Measurements from ENCODE around the gene REEP1.
"Not testable (repeated sequence)": the region's sequence is repeated elsewhere in the genome, so short reads cannot be mapped to it uniquely, and the experiment has no call there.

The REEP1 gene

DNA sequence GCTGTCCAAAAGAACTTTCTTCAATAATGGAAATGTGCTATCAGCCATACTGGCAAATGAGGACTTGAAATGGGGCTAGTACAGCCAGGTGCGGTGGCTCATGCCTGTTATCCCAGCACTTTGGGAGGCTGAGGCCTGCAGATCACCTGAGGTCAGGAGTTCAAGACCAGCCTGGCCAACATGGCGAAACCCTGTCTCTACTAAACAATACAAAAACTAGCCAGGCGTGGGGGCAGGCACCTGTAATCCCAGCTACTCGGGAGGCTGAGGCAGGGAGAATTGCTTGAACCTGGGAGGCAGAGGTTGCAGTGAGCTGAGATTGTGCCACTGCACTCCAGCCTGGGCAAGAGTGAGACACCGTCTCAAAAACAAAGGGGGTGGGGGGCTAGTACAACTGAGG lies 92.6 kb downstream of the REEP1 start:
- H3K4me1 ChIP-seq (ENCODE audit: insufficient read depth, low read length); H3K36me3 ChIP-seq (ENCODE audit: insufficient read depth, low read length); H3K9ac ChIP-seq (ENCODE audit: low read depth, low read length); H3K9me3 ChIP-seq (ENCODE audit: control insufficient read depth, insufficient read depth, low read length): not testable (repeated sequence)

DNA sequence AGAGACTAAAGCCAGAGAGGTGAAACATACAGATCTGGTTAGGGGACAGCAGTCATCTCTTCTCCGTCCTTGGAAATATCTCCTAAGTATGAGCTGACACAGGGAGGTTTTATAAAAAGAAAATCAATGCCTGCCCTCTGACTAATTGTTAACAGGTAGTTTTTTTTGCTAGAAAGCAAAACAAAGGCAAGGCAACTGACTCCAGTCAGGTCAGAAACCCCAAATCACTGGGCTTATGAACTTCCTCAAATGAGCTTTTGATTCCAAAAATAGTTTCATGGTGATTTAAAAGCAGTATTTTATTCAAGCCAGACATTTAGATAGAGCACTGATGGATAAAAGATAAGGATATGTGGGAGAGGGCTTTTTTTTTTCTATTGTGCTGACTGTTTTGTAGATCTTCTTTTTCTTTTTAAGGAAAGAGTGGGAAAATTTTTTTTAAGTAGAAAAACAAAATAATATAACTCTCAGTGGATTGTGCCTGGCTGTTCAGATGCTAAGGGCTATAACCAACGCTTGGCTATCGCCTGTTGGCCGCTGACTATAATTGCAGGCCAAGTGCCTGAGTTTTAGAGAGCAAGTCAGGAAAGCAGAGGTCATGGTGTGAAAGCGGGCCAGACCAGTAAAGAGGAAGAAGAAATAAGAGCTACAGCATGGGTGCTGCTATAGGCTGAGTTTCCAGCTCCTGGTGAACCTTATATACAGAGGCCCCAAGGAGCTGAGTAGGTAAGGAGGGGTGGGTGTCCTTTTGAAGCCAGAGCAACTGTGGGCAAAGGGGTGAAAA lies 93.3 kb downstream of the REEP1 start:
- H3K36me3 ChIP-seq (ENCODE audit: insufficient read depth, low read length), result no peaks in the 10 kb centered on the region
- H3K9ac ChIP-seq (ENCODE audit: low read depth, low read length), result no peak overlapping the region

DNA sequence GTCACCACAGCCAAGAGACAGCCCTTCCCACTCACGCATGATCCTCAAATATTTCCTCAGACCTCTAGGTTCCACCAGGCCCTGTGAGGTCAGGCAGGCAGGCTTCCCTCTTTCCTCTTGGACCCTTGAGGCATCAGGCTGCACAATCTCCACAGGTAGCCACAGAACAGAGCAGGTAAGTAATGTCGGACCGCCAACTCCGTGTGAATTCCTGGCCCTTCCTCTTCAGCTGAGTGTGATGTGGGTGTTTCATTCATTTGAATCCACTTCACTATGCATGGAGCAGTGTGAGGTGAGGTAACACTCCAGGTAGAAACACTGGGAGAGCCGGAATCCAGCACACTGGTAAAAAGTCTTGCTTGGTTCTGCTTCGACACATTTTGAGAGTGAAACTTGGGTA lies 94.2 kb downstream of the REEP1 start:
- Histone ChIP-seq H3K36me3 (ENCODE audit: insufficient read depth, low read length) (no peaks in the 10 kb centered on the region), H3K9me3 (ENCODE audit: control insufficient read depth, insufficient read depth, low read length) (no peaks in the 10 kb centered on the region; the same call in 1 of the 2 replicates), H3K9ac (ENCODE audit: low read depth, low read length) (no peak overlapping the region), H3K4me1 (ENCODE audit: insufficient read depth, low read length) (no peaks in the 10 kb centered on the region)

More for the DNA sequence above, 93.3 kb downstream of the REEP1 start:
- Histone ChIP-seq H3K4me1 (ENCODE audit: insufficient read depth, low read length) (0 out of 2 replicates have a peak, but pooled peaks cover under 1% of the 10 kb centered on the region), H3K9me3 (ENCODE audit: control insufficient read depth, insufficient read depth, low read length) (no peaks in the 10 kb centered on the region; the same call in 1 of the 2 replicates)

DNA sequence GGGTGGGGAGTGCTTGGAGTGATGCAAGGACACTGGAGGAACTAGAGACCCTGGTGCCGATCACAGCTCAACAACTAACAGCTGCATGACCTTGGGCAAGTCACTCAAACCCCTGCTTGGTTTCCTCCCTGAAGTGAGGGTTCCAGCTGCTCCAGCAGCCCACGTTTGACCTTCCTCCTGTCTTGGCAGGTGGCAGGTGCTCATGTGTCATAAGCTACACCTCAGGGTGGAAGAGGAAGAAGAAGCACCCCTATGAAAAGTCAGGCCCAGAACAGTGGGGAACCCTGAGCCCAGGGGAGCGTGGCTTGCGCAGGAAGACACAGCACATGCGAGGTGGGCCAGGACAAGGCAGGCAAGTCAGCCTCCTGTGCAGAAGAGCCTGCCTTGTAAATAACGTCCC lies 95.8 kb downstream of the REEP1 start:
- no peaks in the 10 kb centered on the region for H3K4me1 ChIP-seq (ENCODE audit: insufficient read depth, low read length)
- H3K36me3 ChIP-seq (ENCODE audit: insufficient read depth, low read length), result no peaks in the 10 kb centered on the region
- no peaks in the 10 kb centered on the region; the same call in 1 of the 2 replicates for H3K9me3 ChIP-seq (ENCODE audit: control insufficient read depth, insufficient read depth, low read length)
- H3K9ac ChIP-seq (ENCODE audit: low read depth, low read length), result no peak overlapping the region

DNA sequence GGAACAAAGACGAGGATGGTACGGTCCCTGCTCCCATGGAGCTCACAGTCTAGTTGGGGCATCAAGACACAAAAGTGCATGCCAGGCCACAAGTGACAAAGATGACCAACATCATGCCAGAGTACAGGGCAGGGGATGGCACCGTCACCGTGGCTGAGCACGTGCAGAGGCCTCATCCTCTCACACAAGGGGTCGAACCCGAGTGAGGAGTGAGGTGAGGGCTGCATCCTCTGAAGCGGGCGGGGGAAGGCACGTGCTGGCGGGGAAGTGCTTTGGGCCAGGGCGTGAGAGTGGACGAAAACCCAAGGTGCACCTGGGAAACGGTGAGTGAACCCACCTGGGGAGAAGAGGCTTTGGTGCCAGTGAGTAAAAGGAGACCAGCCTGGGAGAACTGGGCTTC lies 97.2 kb downstream of the REEP1 start:
- Histone ChIP-seq H3K9ac (ENCODE audit: low read depth, low read length) (no peak overlapping the region), H3K9me3 (ENCODE audit: control insufficient read depth, insufficient read depth, low read length) (no peaks in the 10 kb centered on the region), H3K4me1 (ENCODE audit: insufficient read depth, low read length) (no peaks in the 10 kb centered on the region), H3K36me3 (ENCODE audit: insufficient read depth, low read length) (no peaks in the 10 kb centered on the region)

DNA sequence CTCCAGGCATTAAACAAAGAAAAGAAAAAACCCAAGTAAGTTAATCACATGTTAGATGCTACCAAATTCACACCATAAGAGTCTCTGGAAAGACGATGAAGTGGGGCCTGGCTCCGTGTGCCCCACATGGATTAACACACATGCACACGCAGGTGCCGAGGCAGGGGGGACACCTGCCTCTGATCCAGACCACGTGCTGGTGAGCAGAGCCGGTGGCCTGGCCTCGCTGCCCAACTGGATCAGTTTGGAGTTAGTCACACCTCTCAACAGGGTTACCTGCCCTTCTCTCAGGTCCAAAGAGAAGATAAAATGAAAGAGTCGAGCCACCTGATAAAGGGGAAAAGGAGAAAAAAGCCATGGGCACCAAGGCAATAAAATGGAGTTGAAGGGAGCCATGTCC lies 97.7 kb downstream of the REEP1 start:
- no peaks in the 10 kb centered on the region for H3K9me3 ChIP-seq (ENCODE audit: control insufficient read depth, insufficient read depth, low read length)
- no peaks in the 10 kb centered on the region for H3K36me3 ChIP-seq (ENCODE audit: insufficient read depth, low read length)
- no peaks in the 10 kb centered on the region for H3K4me1 ChIP-seq (ENCODE audit: insufficient read depth, low read length)
- H3K9ac ChIP-seq (ENCODE audit: low read depth, low read length), result no peak overlapping the region

DNA sequence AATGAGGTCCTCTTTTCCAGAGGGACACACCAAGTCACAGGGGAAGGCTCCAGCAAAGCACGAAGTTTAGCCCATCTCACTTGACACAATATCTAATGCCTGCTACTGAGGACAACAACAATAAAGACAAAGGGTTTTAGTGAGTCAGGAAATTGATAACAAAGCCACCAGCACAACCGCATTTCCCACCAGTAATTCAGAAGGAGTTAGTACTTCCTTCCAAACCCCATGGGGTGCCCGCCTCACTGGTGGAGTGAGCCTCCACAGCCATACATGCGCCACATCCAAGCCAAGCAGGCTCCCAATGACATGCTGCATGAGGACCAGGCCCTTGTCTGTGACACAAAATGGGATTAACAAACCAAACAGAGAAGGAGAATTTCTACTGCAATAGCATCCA lies 98.1 kb downstream of the REEP1 start:
- no peaks in the 10 kb centered on the region for H3K4me1 ChIP-seq (ENCODE audit: insufficient read depth, low read length)
- H3K36me3 ChIP-seq (ENCODE audit: insufficient read depth, low read length), result no peaks in the 10 kb centered on the region
- no peak overlapping the region for H3K9ac ChIP-seq (ENCODE audit: low read depth, low read length)
- H3K9me3 ChIP-seq (ENCODE audit: control insufficient read depth, insufficient read depth, low read length), result no peaks in the 10 kb centered on the region

DNA sequence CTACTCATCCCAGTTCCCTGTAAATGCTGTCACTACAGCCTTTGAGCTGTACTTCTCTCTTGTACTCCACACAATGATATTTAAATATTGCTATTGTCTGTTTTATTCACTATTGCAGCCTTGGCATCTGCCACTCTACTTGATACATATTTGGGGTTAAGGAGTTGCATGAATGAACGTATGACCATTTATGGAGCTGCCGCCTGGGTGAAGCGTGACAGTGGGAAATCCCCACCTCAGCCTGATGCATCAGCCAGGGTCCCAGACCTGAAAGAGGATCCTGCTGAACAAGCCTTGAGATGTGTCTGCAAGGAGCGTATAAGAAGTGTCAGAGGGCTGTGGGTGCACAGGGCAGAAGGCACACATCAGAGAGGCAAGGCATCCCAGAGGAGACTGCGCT lies 99.1 kb downstream of the REEP1 start:
- Histone ChIP-seq H3K36me3 (ENCODE audit: insufficient read depth, low read length) (no peaks in the 10 kb centered on the region), H3K9ac (ENCODE audit: low read depth, low read length) (no peak overlapping the region), H3K4me1 (ENCODE audit: insufficient read depth, low read length) (no peaks in the 10 kb centered on the region), H3K9me3 (ENCODE audit: control insufficient read depth, insufficient read depth, low read length) (no peaks in the 10 kb centered on the region)

DNA sequence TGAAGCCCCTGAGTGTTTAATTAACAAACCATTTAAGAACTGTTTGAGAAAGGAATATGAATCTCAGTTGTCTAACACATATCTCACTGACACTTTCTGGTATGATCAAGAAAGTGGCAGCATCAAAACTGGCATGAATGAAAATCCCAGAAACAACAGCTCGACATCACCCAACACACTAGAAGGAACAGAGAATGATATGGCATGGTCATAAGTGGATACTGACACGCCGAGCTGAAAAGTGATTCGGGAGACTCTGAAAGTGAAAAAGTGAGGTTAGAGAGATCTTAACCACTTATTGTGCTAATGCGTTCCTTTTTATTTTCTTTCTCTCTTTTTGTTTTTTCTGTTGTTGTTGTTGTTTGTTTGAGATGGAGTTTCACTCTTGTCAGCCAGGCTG lies 100.3 kb downstream of the REEP1 start:
- Histone ChIP-seq H3K9me3 (ENCODE audit: control insufficient read depth, insufficient read depth, low read length) (no peaks in the 10 kb centered on the region), H3K9ac (ENCODE audit: low read depth, low read length) (no peak overlapping the region), H3K36me3 (ENCODE audit: insufficient read depth, low read length) (no peaks in the 10 kb centered on the region), H3K4me1 (ENCODE audit: insufficient read depth, low read length) (no peaks in the 10 kb centered on the region)

DNA sequence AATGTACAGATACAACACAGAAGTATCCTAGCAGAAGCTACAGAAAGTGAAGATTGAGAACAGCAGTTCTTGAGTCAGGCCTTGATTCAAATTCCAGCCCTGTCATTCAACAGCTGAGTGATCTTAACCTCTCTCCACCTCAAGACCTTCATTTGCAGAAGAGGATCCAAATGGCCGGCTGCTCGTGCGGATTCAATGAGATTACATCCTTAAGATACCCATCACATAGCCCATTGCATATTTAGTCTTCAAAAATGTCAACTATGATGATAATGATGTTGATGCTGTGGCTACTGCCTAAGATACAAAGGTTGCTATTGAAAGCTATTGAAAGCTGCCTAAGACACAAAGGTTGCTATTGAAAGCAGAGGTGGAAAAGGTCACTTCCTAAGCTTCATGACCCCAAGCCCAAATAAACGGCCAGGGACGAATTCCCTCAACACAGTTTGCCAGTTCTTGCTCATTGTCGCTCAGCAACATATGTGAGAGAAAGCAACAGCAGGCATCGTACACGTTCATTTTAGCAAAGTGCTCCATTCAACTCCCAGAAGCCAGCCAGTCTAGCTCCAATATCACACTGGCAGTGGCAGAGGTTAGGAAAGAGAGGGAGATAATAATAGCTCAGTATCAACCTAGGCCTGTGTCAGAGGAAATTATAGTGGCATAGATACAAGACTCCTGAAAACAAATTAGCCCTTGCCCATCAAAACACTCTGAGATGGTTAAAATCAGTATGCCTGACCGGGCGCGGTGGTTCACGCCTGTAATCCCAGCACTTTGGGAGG lies 102.0 kb downstream of the REEP1 start:
- Histone ChIP-seq H3K4me1 (ENCODE audit: insufficient read depth, low read length) (peaks cover 4% of the 10 kb centered on the region; the same call in 1 of the 2 replicates), H3K9me3 (ENCODE audit: control insufficient read depth, insufficient read depth, low read length) (no peaks in the 10 kb centered on the region), H3K9ac (ENCODE audit: low read depth, low read length) (no peak overlapping the region), H3K36me3 (ENCODE audit: insufficient read depth, low read length) (no peaks in the 10 kb centered on the region)

DNA sequence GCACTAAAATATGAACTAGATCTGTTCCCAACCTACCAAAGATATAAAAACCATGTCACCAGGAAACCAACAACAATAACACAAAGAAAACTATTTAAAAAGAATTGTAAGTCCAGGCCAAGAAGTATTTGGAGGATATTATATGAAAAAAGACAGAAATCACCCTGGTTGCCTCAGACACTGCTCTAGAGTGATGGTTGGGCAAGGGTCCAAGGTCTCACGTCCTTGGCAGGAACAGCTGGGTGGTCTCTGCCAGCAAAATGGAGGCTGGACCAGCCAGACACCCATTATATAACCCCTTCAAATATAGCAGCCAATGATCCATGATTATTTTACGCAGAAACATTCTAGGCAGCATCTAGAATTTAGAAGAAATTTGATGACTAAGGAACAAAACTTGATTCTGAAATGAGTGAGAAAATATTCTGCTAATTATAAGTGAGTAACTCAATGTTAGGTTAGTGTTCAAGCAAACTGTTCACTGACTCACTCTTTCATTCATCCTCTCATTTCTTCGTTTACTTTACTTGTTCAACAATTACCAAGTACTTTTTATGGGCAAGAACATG lies 102.8 kb downstream of the REEP1 start:
- Histone ChIP-seq H3K9ac (ENCODE audit: low read depth, low read length) (no peak overlapping the region), H3K9me3 (ENCODE audit: control insufficient read depth, insufficient read depth, low read length) (no peaks in the 10 kb centered on the region), H3K36me3 (ENCODE audit: insufficient read depth, low read length) (no peaks in the 10 kb centered on the region), H3K4me1 (ENCODE audit: insufficient read depth, low read length) (peaks cover 4% of the 10 kb centered on the region; the same call in 1 of the 2 replicates)

DNA sequence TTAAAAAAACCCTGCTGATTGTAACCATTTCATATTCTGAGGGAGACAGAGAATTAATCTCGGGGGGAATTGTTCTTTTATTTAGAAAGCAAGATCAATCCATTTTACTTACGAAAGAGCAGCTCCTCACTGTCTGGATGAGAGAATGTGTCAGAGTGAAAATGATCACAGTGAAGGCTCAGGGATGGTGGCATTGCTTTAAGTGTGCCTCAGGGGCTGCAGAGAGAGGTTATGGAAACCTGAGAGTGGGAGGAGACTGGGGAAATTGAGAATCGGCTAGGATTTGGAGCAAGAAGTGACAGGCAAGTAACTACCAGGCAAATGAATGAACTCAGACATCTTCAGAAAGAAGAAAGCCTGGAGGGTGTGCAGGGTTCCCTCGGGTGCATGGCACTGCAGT lies 104.0 kb downstream of the REEP1 start:
- no peaks in the 10 kb centered on the region for H3K36me3 ChIP-seq (ENCODE audit: insufficient read depth, low read length)
- peaks cover 4% of the 10 kb centered on the region; the same call in 1 of the 2 replicates for H3K4me1 ChIP-seq (ENCODE audit: insufficient read depth, low read length)
- H3K9me3 ChIP-seq (ENCODE audit: control insufficient read depth, insufficient read depth, low read length), result no peaks in the 10 kb centered on the region
- H3K9ac ChIP-seq (ENCODE audit: low read depth, low read length), result no peak overlapping the region

DNA sequence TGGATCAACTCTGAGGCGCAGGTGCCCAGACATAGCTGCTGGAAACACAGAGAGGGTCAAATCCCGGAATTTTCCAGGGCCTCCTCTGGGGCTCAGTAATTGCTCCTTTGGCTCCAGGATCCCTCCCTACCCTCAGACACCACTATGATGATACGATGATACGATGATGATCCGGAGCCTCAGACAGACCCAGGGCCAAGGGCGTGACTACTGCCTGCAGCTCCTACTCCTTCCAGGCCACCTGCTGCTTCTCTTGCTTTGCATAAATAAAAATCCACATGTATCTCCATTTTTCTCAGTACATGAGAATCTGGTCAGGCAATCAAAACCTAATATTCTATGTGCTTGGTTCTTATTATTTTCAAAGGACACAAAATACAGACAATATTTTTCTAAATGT lies 104.5 kb downstream of the REEP1 start:
- no peak overlapping the region for H3K9ac ChIP-seq (ENCODE audit: low read depth, low read length)
- no peaks in the 10 kb centered on the region for H3K36me3 ChIP-seq (ENCODE audit: insufficient read depth, low read length)
- H3K9me3 ChIP-seq (ENCODE audit: control insufficient read depth, insufficient read depth, low read length), result no peaks in the 10 kb centered on the region
- H3K4me1 ChIP-seq (ENCODE audit: insufficient read depth, low read length), result peaks cover 4% of the 10 kb centered on the region; the same call in 1 of the 2 replicates

DNA sequence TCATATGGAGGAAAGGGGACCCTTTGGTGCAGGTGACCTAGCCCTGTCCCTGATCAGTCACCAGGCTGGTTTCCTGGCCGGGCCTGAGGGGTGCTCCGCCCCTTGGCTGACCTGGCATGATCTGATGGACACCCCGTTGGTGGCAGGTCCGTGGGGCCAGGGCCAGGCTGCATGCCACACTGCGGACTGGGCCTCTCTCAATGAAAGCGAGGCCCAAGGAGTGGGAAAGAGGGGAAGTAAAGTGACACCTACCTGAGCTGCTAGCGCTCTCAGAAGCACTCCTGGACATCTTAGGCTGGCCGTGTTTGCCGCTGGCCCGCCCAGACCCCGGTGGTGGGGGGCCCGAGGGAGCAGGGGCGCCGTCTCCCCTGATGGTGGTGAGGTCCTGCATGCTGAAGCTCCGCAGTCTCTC lies 105.0 kb downstream of the REEP1 start:
- Histone ChIP-seq H3K9ac (ENCODE audit: low read depth, low read length) (no peak overlapping the region), H3K36me3 (ENCODE audit: insufficient read depth, low read length) (no peaks in the 10 kb centered on the region), H3K4me1 (ENCODE audit: insufficient read depth, low read length) (peaks cover 4% of the 10 kb centered on the region; the same call in 1 of the 2 replicates), H3K9me3 (ENCODE audit: control insufficient read depth, insufficient read depth, low read length) (no peaks in the 10 kb centered on the region)
